Keratinocyte (primary cell): ENCODE results near the gene BPGM.

Experiments
- EZH2 ChIP-seq: IDR thresholded peaks from one replicate; pipeline ENCODE4 v1.6.1; 2012; ENCODE audit warnings: inconsistent platforms, mild to moderate bottlenecking, low read length, moderate library complexity
- TF ChIP-seq, protein P1 (sequence below), 3 experiments: IDR thresholded peaks in 1 of 3; conservative IDR thresholded peaks in 1 of 3; optimal IDR thresholded peaks in 1 of 3; 2 replicates in 2 of 3; 3 replicates in 1 of 3; pipeline versions ENCODE3 to v1.5.1; 2011; ENCODE audit warnings: low read length in 3 of 3, mild to moderate bottlenecking in 3 of 3, moderate library complexity in 2 of 3, control low read depth in 1 of 3, inconsistent platforms in 1 of 3; ENCODE audit not compliant: insufficient read depth in 2 of 3; ENCODE audit errors: extremely low read depth in 1 of 3

DNA sequence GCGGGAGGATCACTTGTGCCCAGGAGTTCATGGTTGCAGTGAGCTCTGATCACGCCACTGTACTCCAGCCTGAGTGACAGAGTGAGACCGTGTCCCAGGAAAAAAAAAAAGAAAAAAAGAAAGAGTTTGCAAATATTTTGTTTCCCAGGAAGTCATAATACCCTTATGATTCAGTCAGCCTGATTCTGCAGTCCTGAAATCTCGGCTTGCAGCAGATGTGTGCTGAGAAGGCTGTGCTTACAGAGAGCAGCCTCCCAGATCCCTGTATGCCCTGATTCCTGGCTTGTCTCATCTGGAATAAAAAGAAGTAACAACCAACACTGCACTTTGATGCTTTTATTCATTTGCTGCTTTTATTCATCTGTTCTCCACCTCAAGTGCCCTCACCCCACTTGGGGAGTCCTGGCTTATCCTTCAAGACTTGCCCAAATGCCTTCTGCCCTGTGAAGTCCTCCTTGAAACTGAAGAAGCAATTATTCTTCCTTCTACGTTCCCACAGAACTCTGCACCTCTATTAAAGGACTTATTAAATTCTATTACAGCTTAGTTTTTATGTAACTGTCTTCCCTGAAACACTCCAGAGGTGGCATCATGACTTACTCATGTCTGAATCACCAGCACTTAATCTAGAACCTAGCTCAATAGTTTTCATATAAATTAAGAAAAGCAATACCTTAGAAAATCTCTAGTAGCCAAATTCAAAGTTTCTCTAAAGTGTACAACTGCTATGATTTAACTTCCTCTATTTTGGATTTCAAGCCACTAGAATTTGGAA, 27.7 kb upstream of the BPGM start:
- TF ChIP-seq, protein P1, sequence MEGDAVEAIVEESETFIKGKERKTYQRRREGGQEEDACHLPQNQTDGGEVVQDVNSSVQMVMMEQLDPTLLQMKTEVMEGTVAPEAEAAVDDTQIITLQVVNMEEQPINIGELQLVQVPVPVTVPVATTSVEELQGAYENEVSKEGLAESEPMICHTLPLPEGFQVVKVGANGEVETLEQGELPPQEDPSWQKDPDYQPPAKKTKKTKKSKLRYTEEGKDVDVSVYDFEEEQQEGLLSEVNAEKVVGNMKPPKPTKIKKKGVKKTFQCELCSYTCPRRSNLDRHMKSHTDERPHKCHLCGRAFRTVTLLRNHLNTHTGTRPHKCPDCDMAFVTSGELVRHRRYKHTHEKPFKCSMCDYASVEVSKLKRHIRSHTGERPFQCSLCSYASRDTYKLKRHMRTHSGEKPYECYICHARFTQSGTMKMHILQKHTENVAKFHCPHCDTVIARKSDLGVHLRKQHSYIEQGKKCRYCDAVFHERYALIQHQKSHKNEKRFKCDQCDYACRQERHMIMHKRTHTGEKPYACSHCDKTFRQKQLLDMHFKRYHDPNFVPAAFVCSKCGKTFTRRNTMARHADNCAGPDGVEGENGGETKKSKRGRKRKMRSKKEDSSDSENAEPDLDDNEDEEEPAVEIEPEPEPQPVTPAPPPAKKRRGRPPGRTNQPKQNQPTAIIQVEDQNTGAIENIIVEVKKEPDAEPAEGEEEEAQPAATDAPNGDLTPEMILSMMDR (optimal IDR thresholded peaks at IDR 0.05 in 1 of 3, IDR thresholded peaks at IDR 0.05 in 1 of 3, conservative IDR thresholded peaks at IDR 0.05 in 1 of 3; ENCODE audit: extremely low read depth in 1 of 3, insufficient read depth in 2 of 3, low read length in 3 of 3), result no peak
- no peak for TF ChIP-seq EZH2
